Pancreas (tissue), 10 donors: Measurements from ENCODE around the gene HMX1. TPM values are rescaled to one million over a fixed set of nuclear protein-coding genes. Genes with fewer than 3 reads are reported as not detected.

Experiments used
- ATAC-seq, 4 donors: fragments of 200-7000 bp; cut with Tn5 transposase; one replicate each; pipeline versions ENCODE4 v1.8.0 to v1.9.1; 2020; ENCODE audit warnings: mild to moderate bottlenecking in 4 of 4, moderate library complexity in 4 of 4
- DNase-seq, 6 donors: peaks; one replicate each; pipeline ENCODE4 v3.0.0-alpha.2; 2020
- FAIRE-seq: peaks from 2 replicates; lab custom pipeline; 2012; peaks lifted over from hg19 to GRCh38; lab: Jason Lieb, UNC
- H3K27ac ChIP-seq, 4 donors: fragments of 200-600 bp; sonication (generic); 1 replicate in 3 of 4; 2 replicates in 1 of 4; pipeline versions ENCODE4 v1.5.0 to v1.8.0; 2020
- H3K27me3 ChIP-seq, 4 donors: fragments of 200-600 bp; one replicate each; pipeline ENCODE4 v1.8.0; 2021
- H3K36me3 ChIP-seq, 3 donors: fragments of 200-600 bp; sonication (generic) in 1 of 3; one replicate each; pipeline versions ENCODE4 v1.5.0 to v1.8.0; 2020 to 2021
- H3K4me1 ChIP-seq, 3 donors: fragments of 200-600 bp; one replicate each; pipeline ENCODE4 v1.8.0; 2021
- H3K4me3 ChIP-seq, 4 donors: fragments of 200-600 bp; sonication (generic) in 2 of 4; one replicate each; pipeline versions ENCODE4 v1.5.0 to v1.8.0; 2020 to 2021
- H3K9me3 ChIP-seq, 4 donors: fragments of 200-600 bp; one replicate each; pipeline ENCODE4 v1.8.0; 2021
- WGBS, 2 donors: extraction: QIAGEN DNeasy Blood & Tissue Kit; methylation state at CpG; one replicate each; pipeline ENCODE4 v1.1.7; 2013; 5-methylcytosine and 5-hydroxymethylcytosine counted together
- intact Hi-C, 3 donors: fragments of 100-400 bp; cut with DNase I; formaldehyde crosslinking; loops; one replicate each; pipeline versions ENCODE4 v1.11.1 to v1.14.2; 2022
- polyA plus RNA-seq, 2 donors: library from polyadenylated mRNA; stranded (reverse); fragments of 200-250 nt; gene quantifications; one replicate each; pipeline ENCODE4 v1.2.3, GENCODE V29; 2013
- total RNA-seq, 6 donors: library from RNA; stranded (reverse); fragmentation: NEBNext Ultra II Directional in 4 of 6; extraction: Animal tissue kit (Norgen Biotek cat#: 25700) in 4 of 6; gene quantifications; one replicate each; pipeline versions ENCODE4 v1.2.1 to v1.2.4, GENCODE V29; 2021 to 2023
- TF ChIP-seq, protein P1 (sequence below), 4 donors: fragments of 200-600 bp; sonication (generic) in 3 of 4; IDR thresholded peaks; one replicate each; pipeline versions ENCODE4 v1.5.0 to v1.8.0; 2021; ENCODE audit warnings: antibody characterized with exemption in 4 of 4
- donor health status: healthy with polysubstance abuse.
- donor health status: DM: no; HTN: no; CAD: no; lungs with moderate emphysema.
- donor health status: DM: no; HTN: no; CAD: no.
- donor health status: control.
- donor health status: control.
- donor health status: Bipolar disorder and iron deficiency.
- donor health status: DM: yes; HTN: yes; CAD: no.
- donor health status: DM: no; HTN: no; CAD: no.
- donor health status: DM: no; HTN: no; CAD: no.
- donor health status: DM: yes; HTN: yes; CAD: no.

Gene HMX1
- total and polyA plus RNA-seq, 8 donors: not detected

DNA sequence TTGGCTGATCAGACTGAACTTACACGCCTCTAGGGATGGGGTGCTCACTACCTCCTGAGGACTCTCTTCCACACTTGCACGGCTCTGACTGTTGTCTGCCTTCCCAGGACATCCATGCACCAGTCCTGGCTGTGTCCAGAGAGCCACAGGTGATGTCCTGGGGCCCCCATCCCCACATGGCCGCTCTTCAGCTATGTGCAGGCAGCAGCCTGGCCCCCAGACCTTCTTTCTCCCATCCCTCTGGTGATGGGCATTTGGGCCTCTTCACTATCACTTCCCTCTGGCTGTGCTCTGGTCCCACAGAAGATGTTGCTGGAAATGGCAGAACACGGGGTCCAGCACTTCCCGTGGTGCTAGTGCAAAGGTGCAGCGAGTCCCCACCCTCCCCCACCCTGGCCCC is 40.9 kb upstream of the HMX1 start:
- intact Hi-C loops: loop anchor here in 2 of 3 donors (10.0 kb wide), 1 partner anchor 308 kb away; no protein-coding TSS in a partner anchor
- no peaks in the 10 kb centered on the region for H3K27me3 ChIP-seq
- H3K9me3 ChIP-seq: no peaks in the 10 kb centered on the region
- H3K36me3 ChIP-seq: no peaks in the 10 kb centered on the region
- H3K27ac ChIP-seq: no peak overlapping the region
- WGBS, 2 donors: 70 to 87% methylated on average over 6 of the region's 6 CpGs
- FAIRE-seq: no peak
- peak in 1 of 6 donors; percentile 1 for DNase-seq
- no peak overlapping the region for H3K4me3 ChIP-seq
- no peaks in the 10 kb centered on the region for H3K4me1 ChIP-seq
- TF ChIP-seq, protein P1, sequence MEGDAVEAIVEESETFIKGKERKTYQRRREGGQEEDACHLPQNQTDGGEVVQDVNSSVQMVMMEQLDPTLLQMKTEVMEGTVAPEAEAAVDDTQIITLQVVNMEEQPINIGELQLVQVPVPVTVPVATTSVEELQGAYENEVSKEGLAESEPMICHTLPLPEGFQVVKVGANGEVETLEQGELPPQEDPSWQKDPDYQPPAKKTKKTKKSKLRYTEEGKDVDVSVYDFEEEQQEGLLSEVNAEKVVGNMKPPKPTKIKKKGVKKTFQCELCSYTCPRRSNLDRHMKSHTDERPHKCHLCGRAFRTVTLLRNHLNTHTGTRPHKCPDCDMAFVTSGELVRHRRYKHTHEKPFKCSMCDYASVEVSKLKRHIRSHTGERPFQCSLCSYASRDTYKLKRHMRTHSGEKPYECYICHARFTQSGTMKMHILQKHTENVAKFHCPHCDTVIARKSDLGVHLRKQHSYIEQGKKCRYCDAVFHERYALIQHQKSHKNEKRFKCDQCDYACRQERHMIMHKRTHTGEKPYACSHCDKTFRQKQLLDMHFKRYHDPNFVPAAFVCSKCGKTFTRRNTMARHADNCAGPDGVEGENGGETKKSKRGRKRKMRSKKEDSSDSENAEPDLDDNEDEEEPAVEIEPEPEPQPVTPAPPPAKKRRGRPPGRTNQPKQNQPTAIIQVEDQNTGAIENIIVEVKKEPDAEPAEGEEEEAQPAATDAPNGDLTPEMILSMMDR (IDR thresholded peaks at IDR 0.05): no peak
- no peak for ATAC-seq

GRCh38 chr4:8912089-8912455 is 40.4 kb upstream of the HMX1 start:
- Histone ChIP-seq H3K4me3 (no peak overlapping the region), H3K36me3 (no peaks in the 10 kb centered on the region), H3K27me3 (no peaks in the 10 kb centered on the region), H3K27ac (no peak overlapping the region), H3K9me3 (no peaks in the 10 kb centered on the region), H3K4me1 (no peaks in the 10 kb centered on the region)
- intact Hi-C loops: loop anchor here in 2 of 3 donors (10.0 kb wide), 1 partner anchor 307 kb away; no protein-coding TSS in a partner anchor
- TF ChIP-seq, protein P1 (IDR thresholded peaks at IDR 0.05): no peak
- ATAC-seq: no peak
- 55 to 57% methylated on average over 5 of the region's 5 CpGs for WGBS, 2 donors
- DNase-seq: peak in 1 of 6 donors; percentile 2
- FAIRE-seq: no peak

GRCh38 chr4:8911316-8912088 is 39.9 kb upstream of the HMX1 start:
- Histone ChIP-seq H3K36me3 (no peaks in the 10 kb centered on the region), H3K4me3 (no peak overlapping the region), H3K4me1 (no peaks in the 10 kb centered on the region), H3K9me3 (no peaks in the 10 kb centered on the region), H3K27me3 (no peaks in the 10 kb centered on the region), H3K27ac (no peak overlapping the region)
- 59 to 67% methylated on average over 25 to 31 of the region's 31 CpGs for WGBS, 2 donors
- FAIRE-seq (no peak), ATAC-seq (no peak), DNase-seq (peak in 1 of 6 donors; percentile 5)
- TF ChIP-seq, protein P1 (IDR thresholded peaks at IDR 0.05): no peak
- intact Hi-C loops: loop anchor here in 2 of 3 donors (10.0 kb wide), 1 partner anchor 307 kb away; no protein-coding TSS in a partner anchor

DNA sequence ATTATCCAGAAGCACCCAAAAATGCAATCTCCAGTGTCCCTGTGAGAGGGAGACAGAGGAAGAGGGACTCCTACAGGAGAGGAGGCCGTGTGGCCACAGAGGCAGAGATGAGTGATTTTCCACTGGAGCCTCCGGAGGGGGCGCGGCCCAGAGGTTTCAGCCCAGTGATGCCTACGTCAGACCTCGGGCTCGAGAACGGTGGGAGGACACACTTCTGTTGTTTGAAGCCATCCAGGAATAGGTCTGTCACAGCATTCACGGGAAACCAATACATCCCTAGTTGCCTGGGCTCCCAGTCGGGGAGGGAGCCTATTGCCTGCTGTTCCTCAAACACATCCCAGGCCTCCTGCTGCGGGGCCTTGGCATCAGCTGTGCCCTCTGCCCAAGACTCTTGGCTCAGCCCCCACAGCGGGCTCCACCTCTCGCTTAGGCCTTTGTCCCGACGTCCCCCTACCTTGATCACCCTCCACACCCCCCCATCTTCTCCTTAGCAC is 39.2 kb upstream of the HMX1 start:
- intact Hi-C loops: loop anchor here in 2 of 3 donors (10.0 kb wide), 1 partner anchor 306 kb away; no protein-coding TSS in a partner anchor
- no peaks in the 10 kb centered on the region for H3K36me3 ChIP-seq
- 36 to 48% methylated on average over 15 of the region's 15 CpGs for WGBS, 2 donors
- DNase-seq: peak in 1 of 6 donors; percentile 1
- TF ChIP-seq, protein P1 (IDR thresholded peaks at IDR 0.05): no peak
- H3K27me3 ChIP-seq: no peaks in the 10 kb centered on the region
- FAIRE-seq: no peak
- no peak overlapping the region for H3K27ac ChIP-seq
- no peak overlapping the region for H3K4me3 ChIP-seq
- no peaks in the 10 kb centered on the region for H3K4me1 ChIP-seq
- no peak for ATAC-seq
- no peaks in the 10 kb centered on the region for H3K9me3 ChIP-seq
